CD4-positive, CD25-positive, alpha-beta regulatory T cell (primary cell): ENCODE measurements around the gene C4orf17. TPM values are rescaled to one million over a fixed set of nuclear protein-coding genes. Genes with fewer than 3 reads are reported as not detected.

ENCODE experiments used
- ATAC-seq, 2 donors: fragments of 150-1000 bp; cut with Tn5 transposase; one replicate each; pipeline ENCODE4 v1.10.0; 2021; ENCODE audit warnings: low read depth in 2 of 2, moderate number of reproducible peaks in 2 of 2, moderate library complexity in 1 of 2
- DNase-seq, 3 donors: peaks; one replicate each; pipeline versions ENCODE4 v3.0.0 to v3.0.0-alpha.2; 2012 to 2022; ENCODE audit warnings: mixed read lengths in 1 of 3
- H3K27ac ChIP-seq: one replicate; pipeline ENCODE4 v1.7.0; 2013; ENCODE audit warnings: mild to moderate bottlenecking, low read length; ENCODE audit not compliant: insufficient read depth, poor library complexity, severe bottlenecking
- H3K27me3 ChIP-seq: one replicate; pipeline ENCODE4 v1.7.0; 2013; ENCODE audit warnings: low read length; ENCODE audit not compliant: control insufficient read depth, insufficient read depth
- H3K36me3 ChIP-seq: one replicate; pipeline ENCODE4 v1.7.0; 2013; ENCODE audit warnings: mild to moderate bottlenecking, low read length, moderate library complexity; ENCODE audit not compliant: control insufficient read depth, insufficient read depth
- H3K4me1 ChIP-seq: 2 replicates; pipeline ENCODE4 v1.7.0; 2013; ENCODE audit warnings: mild to moderate bottlenecking, low read length; ENCODE audit not compliant: insufficient read depth, control insufficient read depth, poor library complexity, severe bottlenecking
- H3K4me3 ChIP-seq: one replicate; pipeline ENCODE4 v1.7.0; 2013; ENCODE audit warnings: low read depth, mild to moderate bottlenecking, low read length, moderate library complexity
- H3K9me3 ChIP-seq, 2 experiments: 1 replicate in 1 of 2; 2 replicates in 1 of 2; pipeline ENCODE4 v1.7.0; 2013; ENCODE audit warnings: low read length in 2 of 2, mild to moderate bottlenecking in 1 of 2, moderate library complexity in 1 of 2; ENCODE audit not compliant: control insufficient read depth in 2 of 2
- H3K27ac Mint-ChIP-seq, 3 donors: one replicate each; pipeline ENCODE4 v1.8.0; 2020 to 2022; ENCODE audit warnings: mild to moderate bottlenecking in 3 of 3, mixed read lengths in 3 of 3, moderate library complexity in 2 of 3
- H3K27me3 Mint-ChIP-seq: one replicate; pipeline ENCODE4 v1.8.0; 2022; ENCODE audit warnings: mild to moderate bottlenecking, mixed read lengths
- H3K36me3 Mint-ChIP-seq: one replicate; pipeline ENCODE4 v1.8.0; 2020; ENCODE audit warnings: mixed read lengths
- H3K4me1 Mint-ChIP-seq, 4 donors: one replicate each; pipeline ENCODE4 v1.8.0; 2020 to 2022; ENCODE audit warnings: mixed read lengths in 4 of 4, mild to moderate bottlenecking in 1 of 4
- H3K4me3 Mint-ChIP-seq, 4 donors: one replicate each; pipeline ENCODE4 v1.8.0; 2020 to 2022; ENCODE audit warnings: mild to moderate bottlenecking in 4 of 4, mixed read lengths in 4 of 4, moderate library complexity in 3 of 4
- H3K9me3 Mint-ChIP-seq, 7 donors: one replicate each; pipeline ENCODE4 v1.8.0; 2020 to 2022; ENCODE audit warnings: mixed read lengths in 7 of 7, mild to moderate bottlenecking in 3 of 7, moderate library complexity in 2 of 7
- polyA plus RNA-seq, 4 donors: library from polyadenylated mRNA; unstranded; fragments of 300-500 nt; fragmentation: Illumina TruSeq; gene quantifications; one replicate each; pipeline ENCODE4 v1.2.3, GENCODE V29; 2021
- total RNA-seq: library from RNA; stranded (reverse); gene quantifications from one replicate; pipeline ENCODE4 v1.2.3, GENCODE V29; 2022

C4orf17 gene
- total and polyA plus RNA-seq, 5 donors from 2014 or later = not detected

DNA sequence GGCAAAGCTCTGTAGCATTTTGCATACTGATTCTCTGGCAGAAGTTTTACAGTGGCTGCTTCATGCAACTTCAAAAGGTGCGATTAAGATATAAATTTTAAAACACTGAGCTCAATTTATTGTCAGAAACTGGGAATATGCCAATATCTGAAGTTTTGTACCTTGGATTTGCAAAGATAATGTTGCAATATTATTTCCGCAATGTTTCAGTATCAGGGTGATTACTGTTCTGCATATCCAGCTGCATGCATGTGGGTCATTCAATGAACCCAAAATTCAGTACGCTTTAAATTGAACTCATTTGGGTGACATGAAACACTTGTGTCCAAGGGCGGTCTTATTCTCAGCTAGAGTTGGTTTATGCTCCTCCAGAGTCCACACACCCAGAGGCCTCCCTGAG is 26.9 kb downstream of the C4orf17 start:
- DNase-seq = no peak
- peaks cover 0 to 2% (median 0%) of the 10 kb centered on the region in 7 donors for H3K9me3 Mint-ChIP-seq
- no peak overlapping the region for H3K4me3 Mint-ChIP-seq
- H3K27me3 Mint-ChIP-seq = no peaks in the 10 kb centered on the region
- Histone ChIP-seq H3K4me1 (no peaks in the 10 kb centered on the region), H3K4me3 (no peak overlapping the region), H3K36me3 (no peaks in the 10 kb centered on the region), H3K9me3 (no peaks in the 10 kb centered on the region), H3K27ac (no peak overlapping the region), H3K27me3 (no peaks in the 10 kb centered on the region)
- no peaks in the 10 kb centered on the region for H3K4me1 Mint-ChIP-seq
- no peaks in the 10 kb centered on the region for H3K36me3 Mint-ChIP-seq
- H3K27ac Mint-ChIP-seq = no peak overlapping the region
- no peak for ATAC-seq

DNA sequence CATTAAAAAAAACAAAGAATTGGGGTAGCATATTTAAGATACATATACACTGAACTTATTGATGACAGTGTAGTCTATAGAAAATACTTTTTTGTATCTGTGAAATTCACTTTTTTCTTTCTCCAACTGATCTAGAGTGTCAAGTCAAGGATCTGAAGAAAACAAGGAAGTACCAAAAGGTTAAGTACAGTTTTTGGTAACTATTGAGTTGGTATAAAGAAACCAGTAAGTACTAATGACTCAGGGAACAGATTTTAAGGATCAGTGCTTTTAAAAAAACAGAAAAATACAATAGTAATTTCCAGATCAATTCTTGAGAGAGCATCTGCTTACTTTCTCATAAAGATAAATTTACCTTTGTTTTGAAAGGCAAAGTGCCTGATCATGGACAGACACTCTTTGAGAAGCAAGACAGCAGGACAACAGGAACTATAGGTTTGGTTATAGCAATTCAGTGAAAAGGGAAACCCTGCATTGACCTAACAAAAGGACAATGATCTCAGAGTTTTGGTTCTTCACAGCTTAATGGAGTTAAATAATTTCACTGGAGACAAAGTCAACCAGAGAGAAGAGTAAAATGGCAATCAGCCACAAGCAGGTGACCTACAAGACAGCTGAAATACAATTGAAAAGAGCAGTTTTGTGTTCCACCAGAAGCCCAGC is 29.6 kb downstream of the C4orf17 start:
- Mint-ChIP-seq H3K27ac (no peak overlapping the region), H3K9me3 (peaks cover 0 to 6% (median 0%) of the 10 kb centered on the region in 7 donors), H3K36me3 (no peaks in the 10 kb centered on the region), H3K27me3 (peaks cover 4% of the 10 kb centered on the region), H3K4me3 (no peak overlapping the region), H3K4me1 (no peaks in the 10 kb centered on the region)
- no peak for DNase-seq
- Histone ChIP-seq H3K4me3 (no peak overlapping the region), H3K4me1 (no peaks in the 10 kb centered on the region), H3K9me3 (no peaks in the 10 kb centered on the region), H3K36me3 (no peaks in the 10 kb centered on the region), H3K27ac (no peak overlapping the region), H3K27me3 (no peaks in the 10 kb centered on the region)
- no peak for ATAC-seq

DNA sequence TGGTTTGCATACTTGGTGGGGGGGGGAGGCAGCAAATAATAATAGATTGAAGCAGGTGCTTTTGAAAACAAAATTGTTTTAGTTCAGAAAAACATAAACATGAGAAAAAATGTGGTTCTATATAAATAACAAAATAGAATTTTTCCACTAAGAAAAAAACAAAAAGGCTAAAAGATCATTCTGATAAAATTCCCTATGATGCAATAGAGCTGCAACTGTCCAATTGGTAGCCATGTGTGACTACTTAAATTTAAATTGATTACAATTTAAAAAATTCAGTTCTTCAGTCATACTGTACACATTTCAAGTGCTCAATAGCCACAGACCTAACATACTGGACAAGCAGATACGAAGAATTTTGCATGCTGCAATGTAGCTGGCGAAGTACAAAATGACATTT is 42.1 kb downstream of the C4orf17 start:
- Mint-ChIP-seq H3K36me3 (peaks cover 6% of the 10 kb centered on the region), H3K9me3 (peaks cover 0 to 2% (median 0%) of the 10 kb centered on the region in 7 donors), H3K27me3 (no peaks in the 10 kb centered on the region), H3K4me3 (no peak overlapping the region), H3K27ac (no peak overlapping the region), H3K4me1 (no peaks in the 10 kb centered on the region)
- no peak for ATAC-seq
- Histone ChIP-seq H3K27ac (no peak overlapping the region), H3K9me3 (no peaks in the 10 kb centered on the region), H3K4me3 (no peak overlapping the region), H3K4me1 (no peaks in the 10 kb centered on the region), H3K36me3 (peaks cover 2% of the 10 kb centered on the region), H3K27me3 (no peaks in the 10 kb centered on the region)
- DNase-seq = no peak

DNA sequence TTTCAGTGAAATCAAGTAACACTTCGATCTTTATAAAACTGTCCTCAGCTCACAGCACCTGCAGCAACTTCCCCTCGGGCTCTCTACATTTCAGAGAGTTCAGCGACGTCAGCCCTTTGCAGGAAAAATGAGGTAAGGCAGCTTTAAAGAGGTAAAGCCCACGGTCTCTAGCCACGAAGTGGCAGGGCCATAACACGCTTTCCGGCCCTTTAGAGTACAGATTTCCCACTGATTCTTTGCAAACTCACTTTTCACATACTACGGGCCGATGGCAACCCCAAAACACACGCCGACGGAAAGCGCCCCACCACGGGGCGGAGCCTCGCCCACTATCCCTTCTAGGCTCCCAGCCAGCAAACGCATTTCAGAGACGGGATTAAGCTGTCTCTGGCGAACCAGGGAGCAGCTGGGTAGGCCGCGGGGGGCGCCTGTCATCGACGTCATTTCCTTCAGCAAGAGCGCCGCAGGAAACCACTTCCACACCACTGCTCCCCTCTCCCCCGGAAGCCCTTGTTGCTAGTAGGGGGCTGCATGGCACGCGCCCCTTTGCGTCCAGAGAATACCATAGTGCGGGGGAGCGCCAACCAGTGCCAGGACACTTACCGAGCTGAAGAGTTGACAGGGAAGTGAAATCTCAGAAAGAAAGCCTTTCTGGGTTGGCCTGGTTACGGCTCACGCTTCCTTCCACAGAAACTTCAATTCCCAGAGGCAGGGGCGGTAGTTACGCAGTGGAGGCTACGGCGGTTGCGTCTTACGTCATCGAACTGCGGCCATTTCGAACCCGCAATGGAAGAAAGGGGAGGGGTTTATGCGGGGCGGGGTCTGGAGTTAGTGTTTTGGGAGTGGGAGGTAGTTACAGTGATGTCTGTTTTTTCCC is 52.7 kb downstream of the C4orf17 start, which contains the start of gene TRMT10A:
Gene TRMT10A (minus strand): TSS at position 730 of the 877 bp plus-strand sequence. CDS start 4,701 bp downstream, outside the sequence.
- Mint-ChIP-seq H3K36me3 (no peaks in the 10 kb centered on the region), H3K9me3 (peaks cover 0 to 2% (median 0%) of the 10 kb centered on the region in 7 donors), H3K4me3 (peak within 1 kb of the TSS; percentile 94 to 99 (median 97)), H3K27ac (peak within 1 kb of the TSS; percentile 100), H3K4me1 (peaks cover 11 to 28% (median 18%) of the 10 kb centered on the region in 4 donors), H3K27me3 (peaks cover 29% of the 10 kb centered on the region)
- ATAC-seq (peak; percentile 90 to 91), DNase-seq (peak; percentile 91 to 98 (median 96))
- Histone ChIP-seq H3K4me1 (peaks cover 11% of the 10 kb centered on the region), H3K4me3 (peak within 1 kb of the TSS; percentile 91), H3K36me3 (no peaks in the 10 kb centered on the region), H3K9me3 (no peaks in the 10 kb centered on the region), H3K27ac (peak within 1 kb of the TSS; percentile 97), H3K27me3 (peaks cover 9% of the 10 kb centered on the region)

DNA sequence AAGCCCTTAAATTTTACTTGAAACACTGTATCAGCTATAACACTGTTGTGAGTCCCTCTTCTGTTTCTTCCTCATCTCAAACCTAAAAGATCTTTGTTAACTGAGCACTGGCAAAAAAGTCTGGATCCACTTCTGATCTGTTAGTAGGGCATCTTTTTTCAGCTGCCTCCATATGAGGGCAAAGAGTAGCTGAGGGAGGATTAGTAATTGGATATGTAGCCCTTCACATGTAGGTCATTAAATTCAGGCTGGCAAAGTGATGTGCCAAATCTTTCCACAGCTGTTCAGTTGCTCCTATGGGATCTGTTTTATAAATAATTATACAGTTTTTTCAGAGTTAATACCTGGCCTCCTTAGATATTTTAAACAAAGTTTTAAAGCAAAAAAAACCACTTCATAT is 54.1 kb downstream of the C4orf17 start:
- H3K27ac ChIP-seq = no peak overlapping the region
- H3K4me1 Mint-ChIP-seq = peaks cover 11 to 28% (median 18%) of the 10 kb centered on the region in 4 donors
- no peaks in the 10 kb centered on the region for H3K36me3 ChIP-seq
- H3K27me3 ChIP-seq = peaks cover 18% of the 10 kb centered on the region
- ATAC-seq (no peak), DNase-seq (no peak)
- peaks cover 35% of the 10 kb centered on the region for H3K27me3 Mint-ChIP-seq
- H3K9me3 ChIP-seq = no peaks in the 10 kb centered on the region
- H3K27ac Mint-ChIP-seq = peak overlapping the region in 1 of 3 donors; percentile 21
- H3K4me3 ChIP-seq = no peak overlapping the region
- peak overlapping the region in 3 of 4 donors; percentile 17 to 59 (median 39) for H3K4me3 Mint-ChIP-seq
- H3K4me1 ChIP-seq = peaks cover 11% of the 10 kb centered on the region
- H3K36me3 Mint-ChIP-seq = no peaks in the 10 kb centered on the region
- peaks cover 0 to 2% (median 0%) of the 10 kb centered on the region in 7 donors for H3K9me3 Mint-ChIP-seq

DNA sequence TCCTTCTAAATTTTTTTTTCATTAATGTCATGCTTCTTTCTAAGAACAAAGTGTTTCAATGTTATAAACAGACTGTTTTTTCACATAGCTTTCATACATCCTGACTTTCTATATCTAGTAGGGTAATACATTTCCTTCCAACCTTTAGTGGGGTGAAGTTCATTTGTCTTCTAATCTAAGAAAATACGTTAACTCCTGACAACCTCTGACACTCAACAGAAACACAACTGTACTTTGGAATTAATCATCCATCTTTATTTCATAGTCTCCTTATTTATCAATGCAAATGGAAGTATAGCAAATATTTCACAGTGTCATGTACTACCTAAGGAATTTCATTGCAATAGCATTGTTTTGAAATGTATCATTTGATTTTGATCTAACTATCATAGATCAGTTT is 61.1 kb downstream of the C4orf17 start:
- H3K27me3 ChIP-seq = peaks cover 44% of the 10 kb centered on the region
- H3K9me3 ChIP-seq = no peaks in the 10 kb centered on the region
- no peaks in the 10 kb centered on the region for H3K4me1 ChIP-seq
- H3K27ac ChIP-seq = no peak overlapping the region
- H3K36me3 ChIP-seq = no peaks in the 10 kb centered on the region
- Mint-ChIP-seq H3K9me3 (peaks cover 0 to 3% (median 0%) of the 10 kb centered on the region in 7 donors), H3K27me3 (peaks cover 51% of the 10 kb centered on the region), H3K27ac (no peak overlapping the region), H3K4me1 (peaks cover 0 to under 1% (median 0%) of the 10 kb centered on the region in 4 donors), H3K4me3 (no peak overlapping the region), H3K36me3 (no peaks in the 10 kb centered on the region)
- DNase-seq (no peak), ATAC-seq (no peak)
- H3K4me3 ChIP-seq = no peak overlapping the region

DNA sequence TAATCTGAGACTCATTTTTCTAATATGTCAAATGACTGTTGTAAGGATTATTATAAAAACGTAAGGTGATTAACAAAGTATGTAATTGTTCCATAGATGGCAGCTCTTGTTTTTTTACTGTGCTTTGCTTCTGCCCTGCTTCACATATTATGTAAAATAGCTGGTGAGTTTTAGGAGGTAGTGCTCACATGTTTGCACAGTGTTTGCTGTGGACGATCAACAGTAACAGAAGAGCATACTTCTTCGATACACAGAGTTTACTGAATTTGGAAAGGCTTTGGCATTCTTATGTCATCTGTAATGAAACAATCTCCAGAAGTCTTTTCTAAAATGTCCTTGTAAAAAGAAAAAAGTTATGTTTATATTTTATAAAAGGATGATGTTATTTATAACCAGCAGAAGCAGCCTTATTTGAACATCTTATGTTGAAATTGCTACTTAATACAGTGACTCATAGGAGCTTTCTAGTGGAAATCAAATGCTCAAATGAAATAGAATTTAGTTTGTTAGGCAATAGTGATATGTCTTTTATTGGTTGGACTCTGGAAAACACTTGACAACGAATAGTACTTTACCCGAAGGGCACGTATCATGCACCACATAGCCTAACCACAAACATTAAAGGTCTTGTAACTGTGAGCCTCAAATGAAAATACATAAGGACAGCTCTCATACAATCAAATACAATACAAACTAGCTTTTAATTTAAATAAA is 61.9 kb downstream of the C4orf17 start:
- Histone ChIP-seq H3K27ac (no peak overlapping the region), H3K36me3 (no peaks in the 10 kb centered on the region), H3K4me1 (no peaks in the 10 kb centered on the region), H3K9me3 (no peaks in the 10 kb centered on the region), H3K27me3 (peaks cover 43% of the 10 kb centered on the region), H3K4me3 (no peak overlapping the region)
- no peaks in the 10 kb centered on the region for H3K4me1 Mint-ChIP-seq
- H3K27me3 Mint-ChIP-seq = peaks cover 48% of the 10 kb centered on the region
- ATAC-seq = no peak
- no peak overlapping the region for H3K4me3 Mint-ChIP-seq
- H3K9me3 Mint-ChIP-seq = peaks cover 0 to 3% (median 0%) of the 10 kb centered on the region in 7 donors
- H3K27ac Mint-ChIP-seq = no peak overlapping the region
- no peaks in the 10 kb centered on the region for H3K36me3 Mint-ChIP-seq
- DNase-seq = no peak
